ENCODE data around the gene RIIAD1. TPM values are rescaled to one million over a fixed set of nuclear protein-coding genes. Genes with fewer than 3 reads are reported as not detected.

The RIIAD1 gene
- total and polyA plus RNA-seq, 8 donors, result 1.4 TPM; not detected in 7

- H3K4me1 ChIP-seq, result peaks cover 0 to 6% (median 0%) of the 10 kb centered on the region in 4 donors
- H3K9me3 ChIP-seq, result peaks cover 0 to 11% (median 9%) of the 10 kb centered on the region in 4 donors
- no peak for DNase-seq
- H3K4me3 ChIP-seq, result no peak overlapping the region
- H3K27me3 ChIP-seq, result no peaks in the 10 kb centered on the region
- H3K36me3 ChIP-seq, result no peaks in the 10 kb centered on the region
- no peak for TF ChIP-seq EP300 (IDR thresholded peaks at IDR 0.05)
- no peak for TF ChIP-seq POLR2A (IDR thresholded peaks at IDR 0.05)
- WGBS, 5 donors, result 78 to 87% (median 82%) methylated on average over 2 of the region's 2 CpGs
- intact Hi-C loops (cut with DNase I; ENCODE audit: low total_unique reads), result loop anchor here (5.0 kb wide), 1 partner anchor 205 kb away; no protein-coding TSS in a partner anchor
- no peak overlapping the region for H3K27ac ChIP-seq
These were observed 15.7 kb downstream of the RIIAD1 start for GRCh38 chr1:151737026-151737425.

DNA sequence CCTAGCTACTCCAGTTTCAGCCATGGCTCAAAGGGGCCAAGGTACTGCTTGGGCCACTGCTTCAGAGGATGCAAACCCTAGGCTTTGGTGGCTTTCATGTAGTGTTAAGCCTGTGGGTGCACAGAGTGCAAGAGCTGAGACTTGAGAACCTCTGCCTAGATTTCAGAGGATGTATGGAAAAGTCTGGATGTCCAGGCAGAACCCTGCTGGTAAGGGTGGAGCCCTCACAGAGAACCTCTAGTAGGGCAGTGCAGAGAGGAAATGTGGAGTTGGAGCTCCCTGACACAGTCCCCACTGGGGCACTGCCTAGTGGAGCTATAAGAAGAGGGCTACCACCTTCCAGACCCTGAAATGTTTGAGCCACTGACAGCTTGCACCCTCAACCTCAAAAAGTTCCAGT, 16.2 kb downstream of the RIIAD1 start:
- TF ChIP-seq EP300 (IDR thresholded peaks at IDR 0.05) (no peak), POLR2A (IDR thresholded peaks at IDR 0.05) (no peak), POLR2AphosphoS5 (IDR thresholded peaks at IDR 0.05) (no peak)
- TF ChIP-seq, protein P1, sequence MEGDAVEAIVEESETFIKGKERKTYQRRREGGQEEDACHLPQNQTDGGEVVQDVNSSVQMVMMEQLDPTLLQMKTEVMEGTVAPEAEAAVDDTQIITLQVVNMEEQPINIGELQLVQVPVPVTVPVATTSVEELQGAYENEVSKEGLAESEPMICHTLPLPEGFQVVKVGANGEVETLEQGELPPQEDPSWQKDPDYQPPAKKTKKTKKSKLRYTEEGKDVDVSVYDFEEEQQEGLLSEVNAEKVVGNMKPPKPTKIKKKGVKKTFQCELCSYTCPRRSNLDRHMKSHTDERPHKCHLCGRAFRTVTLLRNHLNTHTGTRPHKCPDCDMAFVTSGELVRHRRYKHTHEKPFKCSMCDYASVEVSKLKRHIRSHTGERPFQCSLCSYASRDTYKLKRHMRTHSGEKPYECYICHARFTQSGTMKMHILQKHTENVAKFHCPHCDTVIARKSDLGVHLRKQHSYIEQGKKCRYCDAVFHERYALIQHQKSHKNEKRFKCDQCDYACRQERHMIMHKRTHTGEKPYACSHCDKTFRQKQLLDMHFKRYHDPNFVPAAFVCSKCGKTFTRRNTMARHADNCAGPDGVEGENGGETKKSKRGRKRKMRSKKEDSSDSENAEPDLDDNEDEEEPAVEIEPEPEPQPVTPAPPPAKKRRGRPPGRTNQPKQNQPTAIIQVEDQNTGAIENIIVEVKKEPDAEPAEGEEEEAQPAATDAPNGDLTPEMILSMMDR (IDR thresholded peaks at IDR 0.05), result no peak
- intact Hi-C loops (cut with DNase I; ENCODE audit: low total_unique reads), result loop anchor here (5.0 kb wide), 1 partner anchor 205 kb away; no protein-coding TSS in a partner anchor
- DNase-seq, result no peak
- H3K27ac ChIP-seq, result no peak overlapping the region
- H3K27me3 ChIP-seq, result no peaks in the 10 kb centered on the region
- H3K4me1 ChIP-seq, result peaks cover 0 to 6% (median 0%) of the 10 kb centered on the region in 4 donors
- H3K36me3 ChIP-seq, result no peaks in the 10 kb centered on the region
- H3K9me3 ChIP-seq, result peaks cover 0 to 11% (median 9%) of the 10 kb centered on the region in 4 donors
- no peak overlapping the region for H3K4me3 ChIP-seq

DNA sequence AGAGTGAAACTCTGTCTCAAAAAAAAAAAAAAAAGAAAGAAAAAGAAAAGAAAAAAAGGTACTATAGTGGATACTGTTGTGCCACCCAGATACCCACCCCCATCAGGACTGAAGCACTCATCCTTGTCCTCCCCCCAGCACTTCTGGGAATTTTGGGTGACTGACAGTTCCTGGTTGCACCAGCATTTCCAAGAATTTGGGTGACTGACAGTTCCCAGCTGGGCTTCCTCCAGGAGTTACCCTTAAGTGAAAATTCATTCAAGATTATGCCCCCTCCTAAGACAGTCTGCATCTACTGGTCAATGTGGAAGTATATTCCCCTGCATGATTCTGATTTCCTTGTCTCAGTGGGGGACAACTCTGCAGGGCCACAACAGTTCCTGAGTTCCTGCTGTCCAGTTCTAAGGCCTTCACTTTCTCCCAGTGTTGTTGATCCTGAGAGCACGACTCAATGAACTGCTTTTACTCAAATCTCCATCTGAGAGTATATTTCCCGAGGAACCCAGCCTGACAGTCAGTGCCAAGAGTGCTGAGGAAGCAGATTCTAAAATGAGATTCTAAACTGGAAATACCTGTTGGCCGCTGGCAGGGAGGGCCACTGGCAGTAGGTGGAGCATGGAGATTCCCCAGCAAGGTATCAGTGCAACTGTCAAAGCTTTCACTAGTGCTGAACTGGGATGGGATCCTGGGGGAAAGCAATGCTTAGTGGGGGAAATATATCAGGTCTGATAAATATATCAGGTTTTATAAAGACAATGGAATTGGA, 18.5 kb downstream of the RIIAD1 start:
- H3K9me3 ChIP-seq, result peaks cover 0 to 11% (median 9%) of the 10 kb centered on the region in 4 donors
- no peaks in the 10 kb centered on the region for H3K27me3 ChIP-seq
- H3K4me1 ChIP-seq, result peaks cover 0 to 4% (median 0%) of the 10 kb centered on the region in 4 donors
- TF ChIP-seq EP300 (IDR thresholded peaks at IDR 0.05) (no peak), POLR2AphosphoS5 (IDR thresholded peaks at IDR 0.05) (no peak), POLR2A (IDR thresholded peaks at IDR 0.05) (no peak)
- TF ChIP-seq, protein P1 (IDR thresholded peaks at IDR 0.05), result no peak
- intact Hi-C loops (cut with DNase I; ENCODE audit: low total_unique reads), result loop anchor here (5.0 kb wide), 1 partner anchor 207 kb away; no protein-coding TSS in a partner anchor
- H3K36me3 ChIP-seq, result no peaks in the 10 kb centered on the region
- peak; percentile 59 to 60 for DNase-seq
- WGBS, 5 donors, result 20 to 38% (median 32%) methylated on average over 3 of the region's 3 CpGs
- H3K27ac ChIP-seq, result no peak overlapping the region
- no peak overlapping the region for H3K4me3 ChIP-seq

- Histone ChIP-seq H3K36me3 (no peaks in the 10 kb centered on the region), H3K4me1 (no peaks in the 10 kb centered on the region), H3K27ac (no peak overlapping the region), H3K4me3 (no peak overlapping the region), H3K27me3 (no peaks in the 10 kb centered on the region), H3K9me3 (peaks cover 0 to 11% (median 9%) of the 10 kb centered on the region in 4 donors)
- intact Hi-C loops (cut with DNase I; ENCODE audit: low total_unique reads), result no loop called here
- 86 to 93% (median 90%) methylated on average over 4 of the region's 4 CpGs for WGBS, 5 donors
- TF ChIP-seq POLR2A (IDR thresholded peaks at IDR 0.05), result no peak
- TF ChIP-seq EP300 (IDR thresholded peaks at IDR 0.05), result no peak
- TF ChIP-seq, protein P1 (IDR thresholded peaks at IDR 0.05), result no peak
- DNase-seq, result no peak
These were observed 20.2 kb downstream of the RIIAD1 start for GRCh38 chr1:151741516-151741915.

GRCh38 chr1:151756291-151756690, 35.0 kb downstream of the RIIAD1 start:
- WGBS, 5 donors, result 43 to 73% (median 55%) methylated on average over 1 of the region's 1 CpG
- intact Hi-C loops (cut with DNase I; ENCODE audit: low total_unique reads), result no loop called here
- no peak for TF ChIP-seq EP300 (IDR thresholded peaks at IDR 0.05)
- TF ChIP-seq POLR2A (IDR thresholded peaks at IDR 0.05), result no peak
- TF ChIP-seq POLR2AphosphoS5 (IDR thresholded peaks at IDR 0.05), result no peak
- TF ChIP-seq, protein P1 (IDR thresholded peaks at IDR 0.05), result no peak
- Histone ChIP-seq H3K4me3 (no peak overlapping the region), H3K4me1 (no peaks in the 10 kb centered on the region), H3K36me3 (peaks cover 16 to 59% (median 46%) of the 10 kb centered on the region in 4 donors), H3K9me3 (no peaks in the 10 kb centered on the region), H3K27me3 (no peaks in the 10 kb centered on the region), H3K27ac (no peak overlapping the region)
- no peak for DNase-seq

Measured in stomach (tissue), 9 donors.